H4 (cell line): ENCODE measurements around the gene ADCY5. TPM values are rescaled to one million over a fixed set of nuclear protein-coding genes. Genes with fewer than 3 reads are reported as not detected.
"Not testable (repeated sequence)": the region's sequence is repeated elsewhere in the genome, so short reads cannot be mapped to it uniquely, and the experiment has no call there.

Experiments
- DNase-seq: peaks from one replicate; pipeline ENCODE4 v3.0.0-alpha.2; 2015; ENCODE audit warnings: low spot score
- total RNA-seq: library from RNA; depleted of rRNA; stranded (reverse); fragments of >200 nt; shearing (Covaris generic); gene quantifications from 2 replicates; pipeline ENCODE4 v1.2.3, GENCODE V29; 2014; rRNA removed

ADCY5 gene
- total RNA-seq, 1 experiment from 2014 or later = 0.85 TPM

GRCh38 chr3:123261666-123262065 is 187.2 kb downstream of the ADCY5 start:
- DNase-seq = no peak

DNA sequence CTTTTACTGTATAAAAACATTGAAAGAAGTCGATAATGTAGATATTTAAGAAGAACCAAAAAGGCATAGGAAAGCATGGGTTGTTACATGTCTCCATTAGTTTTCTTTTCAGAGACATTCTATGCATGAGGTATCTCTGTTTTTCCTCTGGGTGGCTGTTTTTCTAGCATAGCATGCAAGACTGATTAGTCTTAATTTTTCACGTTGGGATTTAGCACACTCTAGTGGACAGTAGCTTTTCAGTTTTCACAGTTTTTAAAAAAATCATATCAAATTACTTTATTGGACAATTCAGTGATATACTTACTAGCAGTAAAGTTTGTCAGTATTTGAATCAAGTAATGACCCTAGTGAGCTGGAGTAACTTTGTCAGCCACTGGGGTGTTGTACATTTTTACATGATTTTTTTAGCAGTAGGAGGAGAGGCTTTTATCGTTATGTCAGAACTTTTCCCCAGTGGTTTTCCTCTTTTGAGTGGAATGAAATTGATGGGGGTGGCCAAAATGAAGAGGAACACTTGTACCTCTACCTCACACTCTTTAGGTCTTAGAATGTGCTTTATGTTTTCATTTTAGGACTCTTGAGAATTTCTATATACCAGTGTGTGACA is 190.0 kb downstream of the ADCY5 start:
- DNase-seq = peak; percentile 65

GRCh38 chr3:123258359-123258758 is 190.5 kb downstream of the ADCY5 start:
- no peak for DNase-seq

DNA sequence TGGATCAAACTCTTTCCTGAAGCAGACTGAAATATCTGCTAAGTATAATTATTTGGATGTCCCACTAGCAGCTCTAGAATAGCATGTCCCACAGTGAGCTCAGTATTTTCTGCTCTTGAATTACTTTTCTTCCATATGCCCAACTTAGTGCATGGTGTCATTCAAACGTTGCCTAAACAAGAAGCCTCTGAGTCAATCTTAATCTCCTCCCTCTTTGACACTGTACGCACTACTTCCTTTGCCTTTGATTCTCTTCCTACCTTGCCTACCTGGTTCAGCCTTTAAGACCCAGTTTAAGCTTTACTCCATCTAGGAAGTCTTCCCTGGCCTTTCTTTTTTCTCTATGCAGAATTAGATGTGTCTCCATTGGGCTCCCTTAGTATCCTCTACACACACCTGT is 192.6 kb downstream of the ADCY5 start:
- no peak for DNase-seq

DNA sequence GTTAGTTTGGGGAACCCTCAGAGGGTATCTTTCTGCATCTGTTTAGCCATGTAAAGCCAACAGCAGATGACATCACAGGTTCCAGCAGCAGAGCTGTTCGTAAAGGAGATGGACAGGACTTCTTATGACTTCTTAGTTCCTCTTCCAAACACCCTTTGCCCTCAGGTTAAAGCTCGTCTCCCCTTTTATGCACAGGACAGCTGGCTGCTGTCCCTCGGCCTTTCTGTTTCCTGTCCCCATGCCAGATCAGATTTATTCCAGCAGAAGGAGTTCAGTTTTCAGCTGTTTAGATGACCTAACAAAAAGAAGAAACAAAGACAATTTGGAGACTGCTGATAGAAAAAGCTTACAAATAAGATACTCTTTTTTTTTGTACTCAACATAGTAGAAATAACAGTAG is 202.0 kb downstream of the ADCY5 start:
- no peak for DNase-seq

GRCh38 chr3:123244128-123244527 is 204.8 kb downstream of the ADCY5 start:
- DNase-seq = no peak

DNA sequence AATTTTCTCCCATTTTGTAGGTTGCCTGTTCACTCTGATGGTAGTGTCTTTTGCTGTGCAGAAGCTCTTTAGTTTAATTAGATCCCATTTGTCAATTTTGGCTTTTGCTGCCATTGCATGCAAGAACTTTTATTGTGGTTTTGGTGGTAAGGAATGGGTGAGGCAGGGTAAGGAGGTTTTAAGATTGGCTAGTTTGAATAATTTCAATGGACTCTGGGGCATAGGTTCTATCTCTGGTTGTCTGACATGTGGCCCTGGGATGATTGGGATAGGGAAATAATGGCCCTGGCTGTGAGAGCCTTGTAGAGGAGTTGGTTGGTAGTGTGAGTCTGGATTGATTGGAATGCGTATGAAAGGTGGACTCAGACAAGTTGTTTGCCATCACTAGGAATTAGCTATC is 209.1 kb downstream of the ADCY5 start:
- DNase-seq = no peak

- DNase-seq = not testable (repeated sequence)
Measured at GRCh38 chr3:123239186-123239585, 209.7 kb downstream of the ADCY5 start.

DNA sequence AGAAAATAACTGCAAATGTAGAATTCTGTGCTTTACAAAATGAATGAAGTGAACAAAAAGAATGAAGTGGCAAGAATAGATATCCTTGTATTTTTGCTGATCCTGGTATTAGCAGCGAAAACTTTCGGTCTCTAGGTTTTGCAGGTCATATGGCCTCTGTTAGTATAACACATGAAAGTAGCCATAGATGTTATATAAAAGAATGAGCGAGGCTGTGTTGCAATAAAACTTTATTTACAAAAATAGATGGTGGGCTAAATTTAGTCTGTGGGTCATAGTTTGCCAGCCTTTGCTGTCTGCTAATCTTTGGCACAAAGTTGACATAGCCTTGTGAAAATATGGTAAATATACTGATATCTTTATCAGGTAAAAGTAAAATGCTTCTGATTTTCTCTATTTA is 212.0 kb downstream of the ADCY5 start:
- no peak for DNase-seq

Other genes starting within 250 kb of the ADCY5 start
- 58.4 and 66.6 TPM in 2 replicates for gene SEC22A, start 247.1 kb downstream of the ADCY5 start, total RNA-seq
- gene HACD2, start 136.0 kb upstream of the ADCY5 start, total RNA-seq = 23.7 and 30.5 TPM in 2 replicates